ENCODE results near the gene PCBP3.

Gene PCBP3

GRCh38 chr21:45873866-45874265 is 230.3 kb downstream of the PCBP3 start:
- TF ChIP-seq CTCF (IDR thresholded peaks at IDR 0.05; ENCODE audit: extremely low read depth, missing control alignments), result no peak
- DNase-seq (ENCODE audit: low spot score), result no peak

- TF ChIP-seq CTCF (IDR thresholded peaks at IDR 0.05; ENCODE audit: extremely low read depth, missing control alignments), result no peak
- DNase-seq (ENCODE audit: low spot score), result no peak
Measured at GRCh38 chr21:45874716-45875415, 231.3 kb downstream of the PCBP3 start.

- no peak for TF ChIP-seq CTCF (IDR thresholded peaks at IDR 0.05; ENCODE audit: extremely low read depth, missing control alignments)
- DNase-seq (ENCODE audit: low spot score), result no peak
Measured at GRCh38 chr21:45875416-45875760, 231.9 kb downstream of the PCBP3 start.

- no peak for TF ChIP-seq CTCF (IDR thresholded peaks at IDR 0.05; ENCODE audit: extremely low read depth, missing control alignments)
- no peak for DNase-seq (ENCODE audit: low spot score)
Measured at GRCh38 chr21:45875881-45876280, 232.4 kb downstream of the PCBP3 start.

- TF ChIP-seq CTCF (IDR thresholded peaks at IDR 0.05; ENCODE audit: extremely low read depth, missing control alignments), result no peak
- DNase-seq (ENCODE audit: low spot score), result no peak
Measured at GRCh38 chr21:45876381-45877170, 233.1 kb downstream of the PCBP3 start.

- no peak for DNase-seq (ENCODE audit: low spot score)
- no peak for TF ChIP-seq CTCF (IDR thresholded peaks at IDR 0.05; ENCODE audit: extremely low read depth, missing control alignments)
Measured at GRCh38 chr21:45877171-45877438, 233.6 kb downstream of the PCBP3 start.

GRCh38 chr21:45877821-45878469 is 234.4 kb downstream of the PCBP3 start:
- DNase-seq (ENCODE audit: low spot score), result no peak
- TF ChIP-seq CTCF (IDR thresholded peaks at IDR 0.05; ENCODE audit: extremely low read depth, missing control alignments), result no peak
